ENCODE results near the gene UBE2G2.

UBE2G2 gene

GRCh38 chr21:44757731-44758130 lies 43.9 kb downstream of the UBE2G2 start:
- H3K79me2 ChIP-seq (ENCODE audit: control insufficient read depth, insufficient read depth, low read length, unreplicated experiment) = no peaks in the 10 kb centered on the region
- H3K27me3 ChIP-seq (ENCODE audit: insufficient read depth, low read length) = peaks cover 3% of the 10 kb centered on the region; the same call in 1 of the 2 replicates
- no peak overlapping the region for H3K27ac ChIP-seq (ENCODE audit: low read depth, low read length)
- H3K36me3 ChIP-seq (ENCODE audit: insufficient read depth, low read length) = no peaks in the 10 kb centered on the region
- H2AFZ ChIP-seq (ENCODE audit: low read length, unreplicated experiment) = no peak overlapping the region
- H3K4me1 ChIP-seq (ENCODE audit: control insufficient read depth, insufficient read depth, low read length, unreplicated experiment) = no peaks in the 10 kb centered on the region
- no peak overlapping the region for H3K4me3 ChIP-seq (ENCODE audit: low read depth, low read length)

GRCh38 chr21:44756423-44757185 lies 45.0 kb downstream of the UBE2G2 start:
- Histone ChIP-seq H3K4me1 (ENCODE audit: control insufficient read depth, insufficient read depth, low read length, unreplicated experiment) (no peaks in the 10 kb centered on the region), H3K79me2 (ENCODE audit: control insufficient read depth, insufficient read depth, low read length, unreplicated experiment) (no peaks in the 10 kb centered on the region), H3K36me3 (ENCODE audit: insufficient read depth, low read length) (no peaks in the 10 kb centered on the region), H3K27ac (ENCODE audit: low read depth, low read length) (no peak overlapping the region), H3K27me3 (ENCODE audit: insufficient read depth, low read length) (peaks cover 3% of the 10 kb centered on the region), H3K4me3 (ENCODE audit: low read depth, low read length) (no peak overlapping the region), H2AFZ (ENCODE audit: low read length, unreplicated experiment) (no peak overlapping the region)

- H3K79me2 ChIP-seq (ENCODE audit: control insufficient read depth, insufficient read depth, low read length, unreplicated experiment) = no peaks in the 10 kb centered on the region
- H3K27me3 ChIP-seq (ENCODE audit: insufficient read depth, low read length) = peaks cover 15% of the 10 kb centered on the region
- no peak overlapping the region for H3K4me3 ChIP-seq (ENCODE audit: low read depth, low read length)
- no peaks in the 10 kb centered on the region for H3K4me1 ChIP-seq (ENCODE audit: control insufficient read depth, insufficient read depth, low read length, unreplicated experiment)
- H3K27ac ChIP-seq (ENCODE audit: low read depth, low read length) = no peak overlapping the region
- H3K36me3 ChIP-seq (ENCODE audit: insufficient read depth, low read length) = no peaks in the 10 kb centered on the region
- H2AFZ ChIP-seq (ENCODE audit: low read length, unreplicated experiment) = no peak overlapping the region
These were observed 46.4 kb downstream of the UBE2G2 start for GRCh38 chr21:44755227-44755626.

DNA sequence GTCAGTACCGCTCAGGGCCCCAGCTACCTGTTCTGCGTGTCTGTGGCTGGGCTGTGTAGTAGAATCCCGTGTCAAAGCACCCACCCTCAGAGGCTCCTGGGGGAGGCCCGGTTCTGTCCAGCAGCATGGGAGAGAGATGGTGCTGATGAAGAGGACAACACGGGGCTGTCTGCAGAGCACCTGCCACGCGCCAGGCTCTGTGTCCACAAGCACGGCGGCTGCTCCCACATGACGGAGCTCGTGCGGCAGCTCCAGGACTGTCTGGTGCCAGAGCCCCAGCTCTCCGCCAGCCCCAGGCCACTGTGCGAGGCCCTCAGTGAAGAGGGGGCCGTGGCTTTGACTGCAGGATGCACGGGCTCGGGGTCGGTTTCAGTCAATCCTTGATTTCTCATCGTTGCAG lies 48.3 kb downstream of the UBE2G2 start:
- Histone ChIP-seq H3K36me3 (ENCODE audit: insufficient read depth, low read length) (no peaks in the 10 kb centered on the region), H3K27ac (ENCODE audit: low read depth, low read length) (no peak overlapping the region), H3K4me1 (ENCODE audit: control insufficient read depth, insufficient read depth, low read length, unreplicated experiment) (no peaks in the 10 kb centered on the region), H3K79me2 (ENCODE audit: control insufficient read depth, insufficient read depth, low read length, unreplicated experiment) (no peaks in the 10 kb centered on the region), H2AFZ (ENCODE audit: low read length, unreplicated experiment) (no peak overlapping the region), H3K4me3 (ENCODE audit: low read depth, low read length) (no peak overlapping the region), H3K27me3 (ENCODE audit: insufficient read depth, low read length) (peaks cover 34% of the 10 kb centered on the region)

DNA sequence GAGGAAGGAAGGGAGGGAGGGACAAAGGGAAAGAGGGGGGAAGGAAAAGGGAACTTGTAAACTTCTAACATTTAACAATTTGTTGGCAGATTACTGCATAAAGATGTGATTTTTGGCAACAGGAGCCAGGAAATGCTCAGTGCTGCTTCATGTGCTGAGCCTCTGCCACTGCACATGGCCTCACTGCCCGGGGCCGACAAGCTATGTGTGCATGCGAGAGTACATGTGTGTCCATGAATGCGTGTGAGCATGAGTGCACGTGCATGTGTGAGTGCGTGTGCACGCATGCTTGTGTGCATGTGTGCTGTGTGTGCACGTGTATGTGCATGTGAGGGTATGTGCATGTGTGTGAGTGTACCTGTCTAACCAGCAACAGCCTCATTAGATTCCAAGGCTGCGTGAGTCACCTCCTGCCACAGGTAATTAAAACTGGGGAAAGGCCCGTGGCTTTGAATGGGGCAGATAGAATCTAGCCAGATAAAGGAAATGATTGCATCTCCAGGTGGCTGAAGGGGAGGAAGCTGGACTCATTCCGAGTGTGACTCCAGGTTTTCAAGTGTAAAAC lies 48.9 kb downstream of the UBE2G2 start:
- Histone ChIP-seq H2AFZ (ENCODE audit: low read length, unreplicated experiment) (no peak overlapping the region), H3K4me3 (ENCODE audit: low read depth, low read length) (no peak overlapping the region), H3K36me3 (ENCODE audit: insufficient read depth, low read length) (no peaks in the 10 kb centered on the region), H3K4me1 (ENCODE audit: control insufficient read depth, insufficient read depth, low read length, unreplicated experiment) (no peaks in the 10 kb centered on the region), H3K27ac (ENCODE audit: low read depth, low read length) (no peak overlapping the region), H3K27me3 (ENCODE audit: insufficient read depth, low read length) (peaks cover 40% of the 10 kb centered on the region), H3K79me2 (ENCODE audit: control insufficient read depth, insufficient read depth, low read length, unreplicated experiment) (no peaks in the 10 kb centered on the region)

DNA sequence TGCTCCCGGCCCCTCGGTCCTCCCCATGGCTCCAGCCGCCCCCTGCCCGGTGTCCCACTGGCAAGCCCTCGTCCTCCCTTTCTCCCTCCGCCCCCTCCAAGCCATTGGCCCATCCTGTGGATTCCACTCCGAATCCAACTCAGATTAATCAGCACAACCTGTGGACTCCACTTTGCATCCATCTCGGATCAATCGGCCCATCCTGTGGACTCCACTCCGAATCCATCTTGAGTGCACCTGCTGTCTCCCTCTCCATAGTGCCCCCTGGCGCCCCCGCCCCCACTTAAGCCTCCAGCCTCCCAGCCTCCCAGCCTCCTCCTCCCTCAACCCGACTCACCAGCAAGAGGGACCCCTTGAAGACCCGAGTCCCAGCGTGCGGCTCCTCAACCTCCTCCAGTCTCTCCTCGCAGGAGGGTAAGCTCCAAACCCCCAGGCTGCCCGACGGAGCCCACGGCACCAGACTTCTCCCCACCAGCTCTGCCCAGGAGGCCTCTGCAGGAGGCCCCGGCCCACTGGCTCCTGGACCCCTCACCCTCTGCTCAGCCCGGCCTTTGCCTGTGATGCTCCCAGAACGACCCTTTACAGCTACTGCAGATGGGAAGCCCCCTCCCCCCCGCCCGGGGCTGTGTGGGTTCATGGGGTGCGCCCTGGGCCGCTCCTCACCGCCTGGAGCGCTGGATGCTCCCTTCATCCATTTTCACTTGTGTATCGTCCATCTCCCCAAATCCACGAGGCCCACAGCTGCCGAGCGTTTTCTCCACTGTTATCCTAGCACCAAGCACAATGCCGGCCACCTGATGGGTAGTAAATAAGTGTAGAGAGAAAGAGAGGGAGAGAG lies 49.6 kb downstream of the UBE2G2 start:
- H3K27ac ChIP-seq (ENCODE audit: low read depth, low read length) = no peak overlapping the region
- H3K4me3 ChIP-seq (ENCODE audit: low read depth, low read length) = no peak overlapping the region
- H3K27me3 ChIP-seq (ENCODE audit: insufficient read depth, low read length) = peaks cover 43% of the 10 kb centered on the region
- no peaks in the 10 kb centered on the region for H3K4me1 ChIP-seq (ENCODE audit: control insufficient read depth, insufficient read depth, low read length, unreplicated experiment)
- no peak overlapping the region for H2AFZ ChIP-seq (ENCODE audit: low read length, unreplicated experiment)
- no peaks in the 10 kb centered on the region for H3K79me2 ChIP-seq (ENCODE audit: control insufficient read depth, insufficient read depth, low read length, unreplicated experiment)
- H3K36me3 ChIP-seq (ENCODE audit: insufficient read depth, low read length) = no peaks in the 10 kb centered on the region

- Histone ChIP-seq H3K4me1 (ENCODE audit: control insufficient read depth, insufficient read depth, low read length, unreplicated experiment) (no peaks in the 10 kb centered on the region), H3K27me3 (ENCODE audit: insufficient read depth, low read length) (peaks cover 40% of the 10 kb centered on the region), H3K79me2 (ENCODE audit: control insufficient read depth, insufficient read depth, low read length, unreplicated experiment) (no peaks in the 10 kb centered on the region), H3K27ac (ENCODE audit: low read depth, low read length) (no peak overlapping the region), H3K4me3 (ENCODE audit: low read depth, low read length) (no peak overlapping the region), H3K36me3 (ENCODE audit: insufficient read depth, low read length) (no peaks in the 10 kb centered on the region), H2AFZ (ENCODE audit: low read length, unreplicated experiment) (no peak overlapping the region)
These were observed 50.3 kb downstream of the UBE2G2 start for GRCh38 chr21:44751186-44751798.

DNA sequence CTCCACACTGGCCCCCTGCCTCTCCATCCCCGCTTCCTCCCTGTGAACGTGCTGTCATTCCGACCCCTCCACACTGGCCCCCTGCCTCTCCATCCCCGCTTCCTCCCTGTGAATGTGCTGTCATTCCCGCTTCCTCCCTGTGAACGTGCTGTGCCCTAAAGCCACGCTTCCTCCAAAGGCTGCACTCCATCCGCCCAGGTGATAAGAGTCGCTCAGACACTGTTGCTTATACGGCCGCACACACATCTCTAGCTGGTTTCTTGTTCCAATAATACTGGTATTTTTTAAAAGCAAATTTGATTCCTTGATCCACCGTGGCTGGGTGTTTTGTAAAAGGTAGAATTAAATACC lies 51.0 kb downstream of the UBE2G2 start:
- H3K4me3 ChIP-seq (ENCODE audit: low read depth, low read length) = no peak overlapping the region
- H3K27me3 ChIP-seq (ENCODE audit: insufficient read depth, low read length) = peaks cover 44% of the 10 kb centered on the region
- H3K4me1 ChIP-seq (ENCODE audit: control insufficient read depth, insufficient read depth, low read length, unreplicated experiment) = no peaks in the 10 kb centered on the region
- H3K27ac ChIP-seq (ENCODE audit: low read depth, low read length) = no peak overlapping the region
- no peaks in the 10 kb centered on the region for H3K79me2 ChIP-seq (ENCODE audit: control insufficient read depth, insufficient read depth, low read length, unreplicated experiment)
- H3K36me3 ChIP-seq (ENCODE audit: insufficient read depth, low read length) = no peaks in the 10 kb centered on the region
- H2AFZ ChIP-seq (ENCODE audit: low read length, unreplicated experiment) = no peak overlapping the region

DNA sequence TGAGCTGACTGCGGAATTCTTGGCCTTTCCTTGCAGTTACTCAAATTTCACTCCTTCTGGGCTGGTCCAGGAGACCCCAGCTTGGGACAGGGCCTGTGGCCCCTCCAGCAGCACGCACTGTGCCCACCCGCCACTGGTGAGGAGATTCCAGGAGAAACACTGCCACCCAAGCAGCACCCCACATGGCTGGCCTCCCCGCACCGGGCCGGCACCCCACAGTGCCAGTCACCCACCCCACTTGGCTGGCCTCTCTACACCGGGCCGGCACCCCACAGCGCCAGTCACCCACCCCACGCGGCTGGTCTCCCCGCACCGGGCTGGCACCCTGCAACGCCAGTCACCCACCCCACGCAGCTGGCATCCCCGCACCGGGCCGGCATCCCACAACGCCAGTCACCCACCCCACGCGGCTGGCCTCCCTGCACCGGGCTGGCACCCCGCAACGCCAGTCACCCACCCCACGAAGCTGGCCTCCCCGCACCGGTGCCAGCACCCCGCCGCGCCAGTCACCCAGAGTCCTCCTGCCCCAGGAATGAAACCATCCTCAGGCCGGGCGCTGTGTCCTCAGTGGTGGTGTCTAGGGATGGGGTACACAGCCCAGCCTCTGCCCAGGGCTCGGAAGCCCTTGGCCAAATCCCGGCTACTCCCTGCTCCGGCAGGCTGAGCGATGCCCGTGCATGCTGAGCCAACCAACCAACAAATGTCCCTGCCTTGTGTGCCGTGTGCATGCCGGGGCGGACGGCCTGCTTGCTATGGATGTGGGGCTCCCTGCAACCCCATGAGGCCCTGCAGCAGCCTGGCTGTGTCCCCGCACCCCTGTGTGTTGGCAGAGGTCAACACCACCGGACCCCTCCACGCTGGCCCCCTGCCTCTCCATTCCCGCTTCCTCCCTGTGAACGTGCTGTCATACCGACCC lies 51.6 kb downstream of the UBE2G2 start:
- Histone ChIP-seq H3K4me3 (ENCODE audit: low read depth, low read length) (no peak overlapping the region), H3K36me3 (ENCODE audit: insufficient read depth, low read length) (no peaks in the 10 kb centered on the region), H2AFZ (ENCODE audit: low read length, unreplicated experiment) (no peak overlapping the region), H3K79me2 (ENCODE audit: control insufficient read depth, insufficient read depth, low read length, unreplicated experiment) (no peaks in the 10 kb centered on the region), H3K27me3 (ENCODE audit: insufficient read depth, low read length) (peaks cover 44% of the 10 kb centered on the region), H3K27ac (ENCODE audit: low read depth, low read length) (no peak overlapping the region), H3K4me1 (ENCODE audit: control insufficient read depth, insufficient read depth, low read length, unreplicated experiment) (no peaks in the 10 kb centered on the region)
